ENCODE data around the gene ATXN1.
"Not testable (repeated sequence)": the region's sequence is repeated elsewhere in the genome, so short reads cannot be mapped to it uniquely, and the experiment has no call there.

ATXN1 gene

DNA sequence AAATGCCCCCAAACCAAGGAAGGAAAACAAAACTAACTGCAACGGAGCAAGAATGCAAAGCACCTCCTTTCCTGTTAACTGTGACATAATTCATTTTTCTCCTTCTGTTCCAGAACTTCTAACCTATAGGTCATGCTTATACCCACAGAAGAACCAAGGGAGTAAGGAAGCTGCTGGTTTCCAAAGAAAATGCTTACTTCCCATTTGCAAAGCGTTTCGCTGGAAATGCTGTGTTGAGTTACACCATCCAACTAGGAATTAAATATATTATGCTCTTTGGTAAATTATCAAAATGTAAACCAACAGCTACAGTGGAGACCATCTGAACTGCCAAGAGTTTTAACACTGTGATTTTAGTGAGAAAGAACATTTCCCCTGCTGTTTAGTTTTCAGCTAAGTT lies 42.9 kb downstream of the ATXN1 start:
- no peak for DNase-seq

DNA sequence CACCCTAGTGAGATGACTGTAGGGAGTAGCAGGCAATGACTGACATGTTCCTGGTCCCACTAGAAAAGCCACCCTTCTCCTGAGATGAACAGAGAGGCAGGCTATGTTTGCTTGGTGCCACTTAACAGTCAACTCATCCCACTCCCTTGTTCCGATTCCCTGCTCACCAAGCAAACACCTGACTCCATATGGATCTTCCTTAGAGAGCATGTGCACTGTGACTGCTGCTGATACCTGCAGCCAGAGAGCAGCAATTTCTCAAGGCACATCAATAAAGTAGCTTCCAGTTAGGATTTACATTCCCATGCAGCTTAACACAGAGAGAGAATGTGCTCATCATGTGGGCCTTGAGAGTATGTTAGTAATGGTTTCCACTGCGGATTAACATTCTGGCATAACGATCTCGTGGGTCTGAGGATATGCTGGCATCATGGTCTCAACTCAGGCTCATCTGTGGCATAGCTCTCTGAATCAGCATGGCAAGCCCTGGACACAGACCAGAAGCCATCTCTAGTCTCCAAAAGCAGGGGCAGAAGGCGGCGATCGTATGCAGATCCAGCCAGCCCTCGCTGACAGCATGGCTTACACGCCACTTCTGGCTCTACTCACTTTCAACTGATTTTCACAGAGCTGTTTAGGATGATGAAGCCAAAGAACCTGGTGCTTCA lies 43.9 kb downstream of the ATXN1 start:
- no peak for DNase-seq

DNA sequence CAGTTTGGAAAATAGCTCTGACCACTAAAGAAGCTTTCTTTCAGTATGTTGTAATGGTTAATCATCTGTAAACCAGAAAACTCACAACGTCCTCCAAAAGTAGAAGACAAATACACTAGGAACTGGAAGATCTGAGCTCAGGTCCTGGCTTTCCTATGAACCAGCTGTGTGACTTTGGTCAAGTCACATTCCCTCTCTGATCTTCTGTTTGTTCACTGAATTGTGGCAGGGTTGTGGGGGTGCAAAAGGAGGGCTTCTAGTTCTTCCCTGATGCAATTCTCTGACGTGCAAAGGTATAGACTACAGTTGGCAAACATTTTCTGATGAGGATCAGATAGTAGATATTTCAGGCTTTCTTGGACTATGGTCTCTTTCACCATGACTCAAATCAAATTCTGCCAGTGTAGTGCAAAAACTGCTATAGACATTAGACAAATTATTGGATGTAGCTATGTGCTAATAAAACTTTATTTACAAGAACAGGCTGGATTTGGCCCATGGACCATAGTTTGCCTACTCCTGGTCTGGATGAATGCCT lies 44.9 kb downstream of the ATXN1 start:
- no peak for DNase-seq

GRCh38 chr6:16713597-16713996 lies 47.7 kb downstream of the ATXN1 start:
- DNase-seq, result no peak

- peak; percentile 53 for DNase-seq
Observed at GRCh38 chr6:16712931-16713484, 48.3 kb downstream of the ATXN1 start.

- DNase-seq, result no peak
Observed at GRCh38 chr6:16712255-16712930, 48.9 kb downstream of the ATXN1 start.

DNA sequence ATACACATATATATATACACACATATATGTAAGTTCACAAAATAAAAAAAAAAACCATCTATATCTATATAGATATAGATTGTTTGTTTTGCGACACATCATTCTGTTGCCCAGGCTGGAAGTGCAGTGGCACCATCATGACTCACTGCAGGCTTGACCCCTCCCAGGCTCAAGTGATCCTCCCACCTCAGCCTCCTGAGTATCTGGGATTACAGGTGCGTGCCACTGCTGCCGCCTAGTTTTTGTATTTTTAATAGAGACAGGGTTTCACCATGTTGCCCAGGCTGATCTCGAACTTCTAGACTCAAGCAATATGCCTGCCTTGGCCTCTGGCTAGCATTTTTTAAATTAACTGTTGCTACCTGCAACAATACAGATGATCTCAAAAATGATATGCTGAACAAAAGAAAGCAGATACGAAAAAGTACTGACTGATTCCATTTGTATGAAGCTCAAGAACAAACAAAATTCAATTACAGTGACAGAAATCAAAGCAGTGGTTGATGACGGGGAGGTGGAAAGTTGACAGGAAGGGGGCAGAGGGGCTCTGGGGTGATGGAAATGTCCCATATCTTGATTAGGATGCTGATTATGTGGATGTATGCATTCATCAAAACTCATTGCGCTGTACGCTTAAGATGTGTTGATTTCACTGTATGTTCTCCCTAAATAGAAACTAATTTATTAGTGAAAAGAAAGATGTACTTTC lies 49.6 kb downstream of the ATXN1 start:
- DNase-seq, result no peak

- no peak for DNase-seq
Observed at GRCh38 chr6:16706911-16707783, 54.1 kb downstream of the ATXN1 start.

- not testable (repeated sequence) for DNase-seq
Observed at GRCh38 chr6:16706491-16706890, 54.8 kb downstream of the ATXN1 start.

DNA sequence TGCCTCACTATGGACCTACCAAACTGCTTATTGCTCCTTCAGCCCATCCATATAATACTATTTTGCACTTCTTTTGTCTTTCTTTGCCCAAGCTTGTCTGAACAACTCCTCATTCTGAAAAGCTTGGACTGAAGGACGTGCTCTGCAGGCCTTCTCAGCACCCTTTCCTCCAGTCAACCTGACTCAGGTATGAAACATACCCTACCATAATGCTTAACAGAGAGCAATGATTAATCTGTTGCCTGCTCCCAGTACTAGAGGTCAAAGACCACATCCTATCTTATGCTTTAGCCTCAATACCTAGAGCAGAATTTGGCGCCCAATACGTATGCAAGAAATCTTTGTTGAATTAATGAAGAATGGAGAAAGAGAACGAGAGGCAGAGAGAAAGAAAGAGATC lies 55.2 kb downstream of the ATXN1 start:
- DNase-seq, result no peak

GRCh38 chr6:16705081-16705993 lies 55.9 kb downstream of the ATXN1 start:
- DNase-seq, result no peak

GRCh38 chr6:16704401-16705045 lies 56.7 kb downstream of the ATXN1 start:
- no peak for DNase-seq

GRCh38 chr6:16702627-16703378 lies 58.5 kb downstream of the ATXN1 start:
- DNase-seq, result not testable (repeated sequence)

- no peak for DNase-seq
Observed at GRCh38 chr6:16700916-16701234, 60.4 kb downstream of the ATXN1 start.

DNA sequence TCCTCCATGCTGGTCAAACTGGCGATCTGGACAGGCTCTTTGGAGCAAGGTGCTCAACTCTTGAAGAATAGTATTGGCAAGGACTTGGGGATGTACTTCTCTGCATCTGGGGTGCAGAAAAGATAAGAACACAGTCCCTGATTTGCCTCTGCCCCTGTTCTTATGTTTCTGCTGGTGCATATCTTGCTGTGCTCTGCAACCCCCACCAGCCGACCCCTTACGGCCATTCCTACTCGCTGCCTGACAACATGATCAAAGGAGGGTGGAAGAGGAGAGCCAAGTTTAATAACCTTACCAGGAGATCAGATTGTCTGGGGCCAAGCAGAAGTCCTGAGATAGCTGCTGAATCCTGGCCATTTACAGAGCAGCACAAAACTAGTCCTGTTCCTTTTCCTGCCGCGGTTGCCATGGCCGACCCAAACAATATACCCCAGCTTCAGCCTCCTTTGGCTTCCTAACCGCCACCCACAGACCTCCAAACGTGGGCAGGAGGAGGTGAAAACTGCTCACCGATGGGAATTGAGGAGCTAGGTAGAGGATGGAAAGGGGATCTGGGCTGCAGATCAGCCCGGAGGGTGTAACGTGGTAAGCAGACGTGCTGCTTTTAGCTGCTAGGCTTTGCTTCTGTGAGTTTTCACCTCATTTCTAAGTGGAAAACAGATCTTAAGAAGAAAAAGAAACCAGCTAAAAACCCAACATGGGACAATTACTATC lies 60.9 kb downstream of the ATXN1 start:
- peak; percentile 29 for DNase-seq

- DNase-seq, result peak; percentile 29
Observed at GRCh38 chr6:16698997-16699868, 62.0 kb downstream of the ATXN1 start.

GRCh38 chr6:16698162-16698533 lies 63.1 kb downstream of the ATXN1 start:
- no peak for DNase-seq

DNA sequence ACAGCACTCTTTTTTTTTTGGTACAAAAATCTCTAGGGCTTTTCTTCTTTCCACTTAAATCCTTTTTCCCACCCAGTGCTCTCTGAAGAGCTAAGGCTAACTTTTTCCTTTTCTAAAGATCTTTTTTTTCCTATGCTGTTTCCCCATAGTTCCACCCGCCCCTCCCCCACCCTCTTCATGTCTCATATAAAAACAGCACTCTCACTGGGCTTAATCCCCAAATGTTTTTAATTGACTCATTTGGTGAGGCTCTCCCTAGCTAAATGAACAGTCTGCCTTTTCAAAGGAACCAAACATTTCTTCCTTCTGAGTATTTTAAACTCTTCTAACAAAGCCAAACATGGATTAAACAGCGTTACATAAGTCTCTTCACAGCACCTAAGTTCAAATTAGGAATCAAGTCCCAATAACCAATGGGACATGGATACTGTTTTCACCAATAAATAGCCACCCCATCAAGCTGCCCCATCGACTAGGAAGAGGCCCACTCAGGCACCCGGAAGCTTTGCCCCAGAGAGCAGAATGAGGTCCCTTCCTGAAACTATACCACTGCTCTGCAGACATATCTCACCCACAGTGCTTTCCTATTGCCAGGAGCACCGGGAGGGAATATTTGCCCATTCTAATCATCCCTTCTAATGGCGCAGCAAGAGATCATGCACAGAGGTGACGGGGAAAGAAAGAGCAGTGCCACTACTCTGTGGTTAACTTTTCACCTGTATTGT lies 63.7 kb downstream of the ATXN1 start:
- DNase-seq, result no peak

Data from midbrain (tissue), 1 donor.